ENCODE measurements around the gene GPRIN1.
"Not testable (repeated sequence)": the region's sequence is repeated elsewhere in the genome, so short reads cannot be mapped to it uniquely, and the experiment has no call there.

The GPRIN1 gene

DNA sequence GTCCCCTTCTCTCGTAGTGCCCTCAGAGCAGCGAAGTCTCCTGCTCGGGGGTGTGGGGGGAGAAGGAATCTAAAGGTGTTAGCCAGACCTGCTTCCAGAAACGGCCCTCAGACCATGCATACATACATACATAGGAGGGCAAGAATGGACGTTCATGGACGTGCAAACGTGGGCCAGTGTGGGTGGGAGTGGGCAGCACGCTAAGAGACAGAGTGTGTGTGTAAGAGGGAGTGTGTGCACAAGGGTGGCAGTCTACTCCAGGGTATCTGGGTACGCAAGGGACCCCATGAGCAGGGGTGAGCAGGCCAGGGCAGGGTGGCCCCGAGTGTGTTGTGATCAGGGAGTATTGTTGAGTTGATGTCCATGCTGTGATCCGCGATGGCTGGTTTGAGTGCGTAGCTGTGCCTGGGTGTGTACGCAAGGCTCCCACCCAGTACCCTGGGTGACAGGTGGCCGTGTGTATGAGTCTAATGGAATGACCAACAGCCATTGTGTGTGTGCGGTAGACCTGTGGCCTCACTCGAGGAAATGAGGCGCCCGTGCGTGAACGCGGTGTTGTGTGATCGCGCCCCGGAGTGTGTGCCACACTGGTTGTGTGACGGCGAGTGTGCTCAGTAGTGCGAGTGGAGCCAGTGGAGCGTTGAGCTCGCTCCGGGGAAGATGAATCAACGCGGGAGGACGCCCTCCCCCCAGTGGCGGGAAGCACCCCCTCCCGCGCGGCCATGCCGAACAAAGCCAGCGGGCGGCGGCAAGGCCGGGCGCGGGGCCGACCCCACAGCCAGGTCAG lies 826 bp downstream of the GPRIN1 start:
- no peak for DNase-seq (ENCODE audit: low read depth)
- TF ChIP-seq, protein P1, sequence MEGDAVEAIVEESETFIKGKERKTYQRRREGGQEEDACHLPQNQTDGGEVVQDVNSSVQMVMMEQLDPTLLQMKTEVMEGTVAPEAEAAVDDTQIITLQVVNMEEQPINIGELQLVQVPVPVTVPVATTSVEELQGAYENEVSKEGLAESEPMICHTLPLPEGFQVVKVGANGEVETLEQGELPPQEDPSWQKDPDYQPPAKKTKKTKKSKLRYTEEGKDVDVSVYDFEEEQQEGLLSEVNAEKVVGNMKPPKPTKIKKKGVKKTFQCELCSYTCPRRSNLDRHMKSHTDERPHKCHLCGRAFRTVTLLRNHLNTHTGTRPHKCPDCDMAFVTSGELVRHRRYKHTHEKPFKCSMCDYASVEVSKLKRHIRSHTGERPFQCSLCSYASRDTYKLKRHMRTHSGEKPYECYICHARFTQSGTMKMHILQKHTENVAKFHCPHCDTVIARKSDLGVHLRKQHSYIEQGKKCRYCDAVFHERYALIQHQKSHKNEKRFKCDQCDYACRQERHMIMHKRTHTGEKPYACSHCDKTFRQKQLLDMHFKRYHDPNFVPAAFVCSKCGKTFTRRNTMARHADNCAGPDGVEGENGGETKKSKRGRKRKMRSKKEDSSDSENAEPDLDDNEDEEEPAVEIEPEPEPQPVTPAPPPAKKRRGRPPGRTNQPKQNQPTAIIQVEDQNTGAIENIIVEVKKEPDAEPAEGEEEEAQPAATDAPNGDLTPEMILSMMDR (IDR thresholded peaks at IDR 0.05; ENCODE audit: low read length, missing control alignments) = no peak
- H3K4me3 ChIP-seq (replicated peaks; ENCODE audit: low read depth, low read length) = peak overlapping the region; percentile 50

DNA sequence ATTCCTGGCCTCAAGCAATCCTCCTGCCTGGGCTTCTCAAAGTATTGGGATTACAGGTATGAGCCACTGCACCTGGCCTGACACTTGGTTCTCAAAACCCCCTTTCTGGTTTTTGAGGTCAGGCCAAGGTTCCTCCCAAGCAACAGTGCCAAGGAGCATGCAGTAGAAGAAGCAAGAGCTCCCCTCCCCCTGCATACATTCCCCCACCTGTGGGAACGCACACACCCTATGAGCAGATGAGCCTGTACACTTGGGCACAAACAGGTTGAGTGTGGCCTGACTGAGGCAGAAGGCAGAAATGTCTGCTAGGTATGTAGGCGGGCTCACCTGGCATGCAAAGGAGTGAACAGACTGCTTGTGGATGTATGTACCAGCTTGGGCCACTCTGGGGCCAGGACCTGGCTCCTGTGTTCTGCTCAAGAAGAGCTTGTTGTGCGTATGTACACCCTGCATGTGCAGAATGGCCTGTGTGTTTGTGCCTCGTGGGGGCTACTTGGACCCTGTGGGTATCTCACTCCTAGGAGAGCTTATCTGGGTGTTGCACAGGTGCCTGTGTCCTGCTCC lies 1.7 kb downstream of the GPRIN1 start:
- TF ChIP-seq, protein P1 (IDR thresholded peaks at IDR 0.05; ENCODE audit: low read length, missing control alignments) = no peak
- H3K4me3 ChIP-seq (replicated peaks; ENCODE audit: low read depth, low read length) = no peak overlapping the region
- DNase-seq (ENCODE audit: low read depth) = no peak

DNA sequence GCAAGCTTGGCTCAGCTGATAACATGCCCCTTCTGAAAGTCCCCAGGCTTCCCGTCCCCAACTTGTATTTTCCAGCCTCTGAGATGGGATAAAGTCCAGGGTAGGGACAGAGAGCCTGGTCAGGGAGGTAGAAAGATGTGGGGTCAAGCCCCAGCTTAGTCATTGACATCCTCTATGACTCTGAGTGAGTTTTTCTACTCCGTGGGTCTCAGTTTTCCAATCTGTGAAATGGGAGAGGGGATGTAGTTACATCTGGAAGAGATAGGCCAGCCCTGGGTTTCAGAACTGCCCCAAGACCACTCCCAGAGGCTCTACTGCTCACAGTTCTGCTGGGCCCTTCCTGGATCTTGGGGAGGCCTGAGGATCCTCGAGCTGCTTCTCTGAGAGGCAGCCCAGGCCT lies 3.1 kb downstream of the GPRIN1 start:
- no peak for DNase-seq (ENCODE audit: low read depth)
- no peak overlapping the region for H3K4me3 ChIP-seq (replicated peaks; ENCODE audit: low read depth, low read length)
- TF ChIP-seq, protein P1 (IDR thresholded peaks at IDR 0.05; ENCODE audit: low read length, missing control alignments) = no peak

DNA sequence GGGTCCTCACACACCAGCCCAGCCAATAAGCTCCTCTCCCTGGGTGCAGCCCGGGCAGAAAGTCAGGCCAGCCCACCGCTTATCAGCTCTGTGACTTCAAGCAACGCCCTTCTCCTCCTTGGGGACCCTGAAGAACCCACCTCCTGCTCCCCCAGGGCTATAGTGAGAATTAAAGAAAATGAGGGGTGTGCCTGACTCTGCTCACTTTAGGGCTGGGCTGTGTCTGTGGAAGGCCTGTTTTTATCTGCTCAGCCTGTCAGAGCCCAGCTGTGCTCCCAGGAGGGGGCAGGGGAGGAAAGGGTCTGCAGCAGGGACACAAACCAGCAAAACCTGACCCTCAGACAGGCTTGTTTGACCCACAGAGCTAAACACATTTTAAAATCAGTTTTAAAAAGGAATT lies 3.9 kb downstream of the GPRIN1 start:
- H3K4me3 ChIP-seq (replicated peaks; ENCODE audit: low read depth, low read length) = no peak overlapping the region
- no peak for DNase-seq (ENCODE audit: low read depth)
- TF ChIP-seq, protein P1 (IDR thresholded peaks at IDR 0.05; ENCODE audit: low read length, missing control alignments) = no peak

DNA sequence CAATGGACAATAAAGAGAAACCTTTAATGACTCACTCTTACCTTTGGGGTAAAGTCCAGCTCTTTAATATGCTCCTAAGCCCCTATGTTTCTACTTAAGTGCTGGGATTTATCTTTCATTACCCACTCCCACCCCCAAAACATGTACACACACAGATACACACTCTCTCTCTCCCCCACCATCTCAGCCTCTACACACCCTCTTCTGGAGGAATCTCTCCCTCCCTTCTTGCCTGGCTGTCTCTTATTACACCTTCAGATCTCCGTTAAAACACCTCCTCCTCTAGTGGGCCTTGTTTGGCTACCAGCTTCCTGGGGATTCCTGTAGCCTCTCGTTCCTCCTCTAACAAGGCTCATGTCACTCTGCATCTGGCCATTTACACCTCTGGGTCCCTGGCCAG lies 6.9 kb downstream of the GPRIN1 start:
- DNase-seq (ENCODE audit: low read depth) = no peak
- TF ChIP-seq, protein P1 (IDR thresholded peaks at IDR 0.05; ENCODE audit: low read length, missing control alignments) = no peak
- no peak overlapping the region for H3K4me3 ChIP-seq (replicated peaks; ENCODE audit: low read depth, low read length)

DNA sequence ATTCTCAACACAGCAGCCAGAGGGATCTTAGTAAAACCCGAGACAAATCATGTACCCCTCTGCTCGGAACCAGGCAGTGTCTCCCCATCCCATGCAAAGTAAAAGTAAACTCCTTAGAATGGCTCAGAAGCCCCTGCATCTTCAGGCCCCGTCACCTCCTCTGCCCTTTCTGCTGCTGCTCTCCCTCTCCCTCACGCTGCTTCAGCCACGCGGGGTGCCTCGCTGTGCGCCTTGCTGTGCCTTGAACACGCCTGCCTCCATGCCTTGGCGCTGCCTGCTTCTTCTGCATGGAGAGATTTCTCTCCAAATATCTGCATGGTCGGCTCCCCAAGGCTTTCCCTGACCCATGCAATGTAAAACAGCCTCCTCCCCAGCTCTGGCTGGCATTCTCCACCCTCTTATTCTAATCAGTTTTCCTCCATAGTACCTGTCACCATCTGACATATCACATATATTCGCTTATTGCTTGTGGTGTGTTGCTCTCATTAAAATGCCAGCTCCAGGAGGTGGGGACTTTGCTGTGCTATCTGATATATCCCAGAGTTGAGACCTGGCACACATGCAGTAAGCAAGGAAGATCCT lies 8.0 kb downstream of the GPRIN1 start:
- no peak for DNase-seq (ENCODE audit: low read depth)
- H3K4me3 ChIP-seq (replicated peaks; ENCODE audit: low read depth, low read length) = no peak overlapping the region

DNA sequence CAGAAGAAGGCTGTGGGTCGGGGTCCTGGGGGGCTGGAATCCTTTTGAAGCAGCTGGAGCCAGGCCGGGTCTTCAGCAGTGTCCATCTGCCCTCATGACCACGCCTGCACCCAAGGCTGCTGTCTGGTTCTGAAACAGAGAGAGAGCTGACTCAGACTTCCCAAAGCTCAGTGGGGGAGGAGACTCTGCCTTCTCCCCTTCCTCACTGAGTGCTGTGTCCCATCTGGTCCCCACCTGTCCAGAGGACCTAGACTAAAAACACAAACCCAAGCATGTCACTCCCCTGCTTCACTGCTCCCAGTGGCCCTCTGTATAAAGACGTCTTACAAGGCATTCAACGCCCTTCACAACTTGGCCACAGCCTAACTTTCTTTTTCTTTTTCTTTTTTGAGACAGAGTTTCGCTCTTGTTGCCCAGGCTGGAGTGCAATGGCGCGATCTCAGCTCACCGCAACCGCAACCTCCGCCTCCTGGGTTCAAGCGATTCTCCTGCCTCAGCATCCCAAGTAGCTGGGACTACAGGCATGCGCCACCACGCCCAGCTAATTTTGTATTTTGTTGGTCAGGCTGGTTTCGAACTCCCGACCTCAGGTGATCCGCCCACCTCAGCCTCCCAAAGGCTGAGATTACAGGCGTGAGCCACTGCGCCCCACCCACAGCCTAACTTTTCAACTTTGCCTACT lies 10.1 kb downstream of the GPRIN1 start:
- H3K4me3 ChIP-seq (replicated peaks; ENCODE audit: low read depth, low read length); DNase-seq (ENCODE audit: low read depth): not testable (repeated sequence)

More for the DNA sequence above, 8.0 kb downstream of the GPRIN1 start:
- TF ChIP-seq, protein P1 (IDR thresholded peaks at IDR 0.05; ENCODE audit: low read length, missing control alignments) = no peak

All from fibroblast of pulmonary artery (primary cell).